KMS-11 (cell line): ENCODE measurements around the gene JAG1.

Experiments
- H2AFZ ChIP-seq: fragments of 200-600 bp; sonication (generic); 2 replicates; pipeline ENCODE4 v1.6.1; 2016; ENCODE audit warnings: antibody characterized with exemption, mixed run types, low read depth
- H3K27ac ChIP-seq: fragments of 200-600 bp; sonication (generic); 2 replicates; pipeline ENCODE4 v1.6.1; 2016; ENCODE audit warnings: mild to moderate bottlenecking, mixed run types
- H3K27me3 ChIP-seq: fragments of 200-600 bp; sonication (generic); 2 replicates; pipeline ENCODE4 v1.6.1; 2017; ENCODE audit warnings: mild to moderate bottlenecking, low read depth, mixed run types, moderate library complexity; ENCODE audit not compliant: insufficient read depth
- H3K36me3 ChIP-seq: fragments of 200-600 bp; sonication (generic); 2 replicates; pipeline ENCODE4 v1.6.1; 2017; ENCODE audit warnings: mild to moderate bottlenecking, mixed run types; ENCODE audit not compliant: insufficient read depth
- H3K4me1 ChIP-seq: fragments of 200-600 bp; sonication (generic); 2 replicates; pipeline ENCODE4 v1.6.1; 2016; ENCODE audit warnings: mild to moderate bottlenecking, low read depth, mixed run types; ENCODE audit not compliant: poor library complexity, severe bottlenecking
- H3K4me2 ChIP-seq: fragments of 200-600 bp; sonication (generic); 2 replicates; pipeline ENCODE4 v1.7.0; 2016; ENCODE audit warnings: mild to moderate bottlenecking, mixed run types
- H3K4me3 ChIP-seq: fragments of 200-600 bp; sonication (generic); IDR thresholded peaks from 2 replicates; pipeline ENCODE4 v1.6.1; 2017; ENCODE audit warnings: low read depth, low read length, mixed read lengths; ENCODE audit not compliant: insufficient read depth
- H3K79me2 ChIP-seq: fragments of 200-600 bp; sonication (generic); 2 replicates; pipeline ENCODE4 v1.6.1; 2016; ENCODE audit warnings: low read depth, mixed run types; ENCODE audit not compliant: insufficient read depth
- H3K9ac ChIP-seq: fragments of 200-600 bp; sonication (generic); 2 replicates; pipeline ENCODE4 v1.6.1; 2016; ENCODE audit warnings: mild to moderate bottlenecking, mixed run types
- H4K20me1 ChIP-seq: fragments of 200-600 bp; sonication (generic); 2 replicates; pipeline ENCODE4 v1.6.1; 2016; ENCODE audit warnings: mild to moderate bottlenecking, mixed run types; ENCODE audit not compliant: insufficient read depth
- TF ChIP-seq, protein P1 (sequence below): fragments of 200-600 bp; sonication (generic); conservative IDR thresholded peaks from 2 replicates; pipeline ENCODE4 v1.6.1; 2017; ENCODE audit warnings: low read depth, mild to moderate bottlenecking, antibody characterized with exemption, low read length, moderate library complexity, mixed read lengths

The JAG1 gene

DNA sequence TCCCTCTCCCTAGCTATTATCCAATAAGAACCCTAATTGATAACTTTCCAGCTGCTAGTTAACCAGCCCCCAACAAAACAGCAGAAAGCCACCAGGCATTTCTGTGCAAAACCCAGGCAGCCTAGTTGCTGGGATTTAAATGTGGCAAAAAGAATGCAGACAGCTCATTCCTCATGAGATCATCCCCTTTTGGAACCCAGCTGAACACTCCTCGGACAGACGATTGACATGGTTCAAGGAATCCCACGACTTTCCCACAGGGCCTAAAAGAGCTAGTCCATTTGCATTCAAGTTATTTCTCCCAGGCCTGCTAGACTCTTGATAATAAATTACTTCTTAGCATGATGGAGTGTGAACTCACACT, 24.0 kb downstream of the JAG1 start:
- TF ChIP-seq, protein P1, sequence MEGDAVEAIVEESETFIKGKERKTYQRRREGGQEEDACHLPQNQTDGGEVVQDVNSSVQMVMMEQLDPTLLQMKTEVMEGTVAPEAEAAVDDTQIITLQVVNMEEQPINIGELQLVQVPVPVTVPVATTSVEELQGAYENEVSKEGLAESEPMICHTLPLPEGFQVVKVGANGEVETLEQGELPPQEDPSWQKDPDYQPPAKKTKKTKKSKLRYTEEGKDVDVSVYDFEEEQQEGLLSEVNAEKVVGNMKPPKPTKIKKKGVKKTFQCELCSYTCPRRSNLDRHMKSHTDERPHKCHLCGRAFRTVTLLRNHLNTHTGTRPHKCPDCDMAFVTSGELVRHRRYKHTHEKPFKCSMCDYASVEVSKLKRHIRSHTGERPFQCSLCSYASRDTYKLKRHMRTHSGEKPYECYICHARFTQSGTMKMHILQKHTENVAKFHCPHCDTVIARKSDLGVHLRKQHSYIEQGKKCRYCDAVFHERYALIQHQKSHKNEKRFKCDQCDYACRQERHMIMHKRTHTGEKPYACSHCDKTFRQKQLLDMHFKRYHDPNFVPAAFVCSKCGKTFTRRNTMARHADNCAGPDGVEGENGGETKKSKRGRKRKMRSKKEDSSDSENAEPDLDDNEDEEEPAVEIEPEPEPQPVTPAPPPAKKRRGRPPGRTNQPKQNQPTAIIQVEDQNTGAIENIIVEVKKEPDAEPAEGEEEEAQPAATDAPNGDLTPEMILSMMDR = no peak
- Histone ChIP-seq H3K36me3 (no peaks in the 10 kb centered on the region), H4K20me1 (no peaks in the 10 kb centered on the region), H3K27ac (no peak overlapping the region), H3K4me3 (no peak overlapping the region), H3K79me2 (no peaks in the 10 kb centered on the region), H3K9ac (no peak overlapping the region), H3K4me1 (peaks cover 6% of the 10 kb centered on the region), H3K27me3 (no peaks in the 10 kb centered on the region), H3K4me2 (no peak overlapping the region), H2AFZ (no peak overlapping the region)

DNA sequence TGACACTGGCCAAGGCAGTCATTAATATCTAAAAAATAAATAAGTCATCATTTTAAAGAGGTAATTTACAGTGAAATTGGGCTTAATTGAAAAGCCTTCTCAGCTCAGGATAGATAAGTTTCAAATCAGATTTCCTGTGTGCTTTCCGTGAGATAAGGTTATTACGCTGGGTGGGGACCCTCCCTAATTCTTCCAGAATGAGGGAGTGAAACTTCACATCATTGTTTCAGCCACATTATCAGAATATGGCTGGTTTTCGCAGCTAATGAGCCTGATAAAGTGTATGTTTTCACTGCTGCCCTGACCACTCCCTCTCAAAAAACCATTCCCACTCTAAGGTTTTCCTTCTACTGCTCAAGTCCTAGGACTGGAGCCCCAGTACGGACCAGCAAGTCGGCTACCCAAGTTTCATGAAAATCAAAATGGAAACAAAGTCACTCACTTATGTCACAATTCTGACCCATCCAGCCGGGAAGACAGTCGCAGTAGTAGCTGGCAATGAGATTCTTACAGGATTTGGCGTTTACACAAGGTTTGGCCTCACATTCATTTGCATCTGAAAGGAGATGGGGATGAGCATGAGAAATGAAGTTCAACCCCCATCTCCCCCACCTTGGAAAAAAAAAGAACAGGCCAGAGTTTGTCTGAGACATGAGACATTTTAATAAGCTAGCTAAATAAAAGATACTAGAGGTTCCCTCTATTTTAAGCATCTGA, 24.6 kb downstream of the JAG1 start:
- TF ChIP-seq, protein P1 = no peak
- Histone ChIP-seq H3K36me3 (no peaks in the 10 kb centered on the region), H2AFZ (no peak overlapping the region), H3K9ac (no peak overlapping the region), H3K4me1 (peaks cover 12% of the 10 kb centered on the region), H3K4me2 (no peak overlapping the region), H4K20me1 (no peaks in the 10 kb centered on the region), H3K27me3 (no peaks in the 10 kb centered on the region), H3K27ac (no peak overlapping the region), H3K79me2 (no peaks in the 10 kb centered on the region), H3K4me3 (no peak overlapping the region)

DNA sequence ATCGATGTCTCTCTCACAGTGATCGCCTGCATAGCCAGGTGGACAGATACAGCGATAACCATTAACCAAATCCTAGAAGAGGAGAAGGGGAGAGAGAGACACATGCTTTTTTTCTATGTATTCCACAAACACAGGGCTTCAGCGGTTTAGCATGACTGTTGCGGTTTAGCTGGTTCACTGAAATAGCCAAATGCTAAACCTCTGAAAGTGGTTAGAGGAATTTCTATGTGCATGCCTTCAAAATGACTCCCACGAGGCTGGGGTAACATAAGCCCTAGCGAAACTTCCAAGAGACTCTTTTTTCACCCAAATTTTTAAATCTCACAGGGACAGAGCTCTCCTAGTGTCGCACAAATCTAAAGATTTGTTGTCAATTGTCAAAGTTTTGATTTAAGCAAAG, 25.1 kb downstream of the JAG1 start:
- no peak overlapping the region for H3K27ac ChIP-seq
- no peaks in the 10 kb centered on the region for H3K27me3 ChIP-seq
- H3K4me2 ChIP-seq = no peak overlapping the region
- no peak overlapping the region for H3K4me3 ChIP-seq
- TF ChIP-seq, protein P1 = no peak
- H3K9ac ChIP-seq = no peak overlapping the region
- no peaks in the 10 kb centered on the region for H3K79me2 ChIP-seq
- H2AFZ ChIP-seq = no peak overlapping the region
- no peaks in the 10 kb centered on the region for H4K20me1 ChIP-seq
- peaks cover 17% of the 10 kb centered on the region for H3K4me1 ChIP-seq
- H3K36me3 ChIP-seq = no peaks in the 10 kb centered on the region

DNA sequence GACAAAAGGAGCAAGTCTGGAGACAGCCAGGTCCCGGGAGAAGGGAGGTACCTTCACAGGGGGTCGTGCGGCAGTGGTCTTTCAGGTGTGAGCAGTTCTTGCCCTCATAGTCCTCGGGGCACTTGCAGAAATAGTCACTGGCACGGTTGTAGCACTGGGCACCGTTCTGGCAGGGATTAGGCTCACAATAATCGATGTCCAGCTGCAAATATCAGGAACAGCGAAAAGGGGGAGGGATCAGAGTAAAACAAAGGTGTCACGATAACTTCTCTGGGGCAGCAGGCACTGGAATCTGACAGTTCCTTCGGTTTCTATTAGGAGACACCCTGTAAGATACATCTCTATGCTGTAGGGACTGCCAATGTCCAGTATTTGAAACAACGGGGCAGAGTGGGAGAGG, 25.9 kb downstream of the JAG1 start:
- H3K36me3 ChIP-seq = no peaks in the 10 kb centered on the region
- H2AFZ ChIP-seq = no peak overlapping the region
- H3K79me2 ChIP-seq = no peaks in the 10 kb centered on the region
- no peak overlapping the region for H3K4me2 ChIP-seq
- H3K4me3 ChIP-seq = no peak overlapping the region
- TF ChIP-seq, protein P1 = no peak
- no peaks in the 10 kb centered on the region for H4K20me1 ChIP-seq
- H3K27me3 ChIP-seq = no peaks in the 10 kb centered on the region
- H3K27ac ChIP-seq = no peak overlapping the region
- H3K4me1 ChIP-seq = peaks cover 20% of the 10 kb centered on the region
- no peak overlapping the region for H3K9ac ChIP-seq
